ENCODE results near the gene KLHDC7A. TPM values are rescaled to one million over a fixed set of nuclear protein-coding genes. Genes with fewer than 3 reads are reported as not detected.

Gene KLHDC7A
- total RNA-seq (2022; extraction: Qiagen RNA extraction; ENCODE audit: low read depth) = 1.1 to 1.6 TPM (median 1.3 TPM) in 5 replicates

GRCh38 chr1:18480315-18481189 is at the start of gene KLHDC7A:
KLHDC7A (plus strand) TSS chr1:18480930; CDS start chr1:18480982, 52 bp downstream.

Other genes starting within 250 kb of the KLHDC7A start
- gene PAX7, start 149.9 kb downstream of the KLHDC7A start, total RNA-seq (2022; extraction: Qiagen RNA extraction; ENCODE audit: low read depth) = 0.52 to 0.65 TPM (median 0.60 TPM) in 5 replicates